Glutamatergic neuron (in vitro differentiated cells): ENCODE results near the gene KIF1A. TPM values are rescaled to one million over a fixed set of nuclear protein-coding genes. Genes with fewer than 3 reads are reported as not detected.
"Not testable (repeated sequence)": the region's sequence is repeated elsewhere in the genome, so short reads cannot be mapped to it uniquely, and the experiment has no call there.

Experiments used
- DNase-seq: peaks from one replicate; pipeline ENCODE4 v3.0.0; 2022
- H3K27ac Mint-ChIP-seq: one replicate; pipeline ENCODE4 v1.8.0; 2020; ENCODE audit warnings: mild to moderate bottlenecking, mixed read lengths, inconsistent platforms; ENCODE audit not compliant: unreplicated experiment
- H3K27me3 Mint-ChIP-seq: one replicate; pipeline ENCODE4 v1.8.0; 2020; ENCODE audit warnings: mild to moderate bottlenecking, moderate library complexity, mixed read lengths, inconsistent platforms; ENCODE audit not compliant: unreplicated experiment
- H3K36me3 Mint-ChIP-seq: one replicate; pipeline ENCODE4 v1.8.0; 2020; ENCODE audit warnings: mild to moderate bottlenecking, mixed read lengths, inconsistent platforms; ENCODE audit not compliant: unreplicated experiment
- H3K4me1 Mint-ChIP-seq: one replicate; pipeline ENCODE4 v1.8.0; 2020; ENCODE audit warnings: mild to moderate bottlenecking, low read depth, mixed read lengths, inconsistent platforms; ENCODE audit not compliant: unreplicated experiment
- H3K4me3 Mint-ChIP-seq: one replicate; pipeline ENCODE4 v1.8.0; 2020; ENCODE audit warnings: mild to moderate bottlenecking, mixed read lengths, inconsistent platforms; ENCODE audit not compliant: unreplicated experiment
- H3K9me3 Mint-ChIP-seq: one replicate; pipeline ENCODE4 v1.8.0; 2020; ENCODE audit warnings: mild to moderate bottlenecking, moderate library complexity, mixed read lengths, inconsistent platforms; ENCODE audit not compliant: unreplicated experiment
- total RNA-seq: library from RNA; stranded (reverse); fragmentation: NEBNext Ultra II Directional; extraction: Animal tissue kit (Norgen Biotek cat#: 25700); gene quantifications from one replicate; pipeline ENCODE4 v1.2.1, GENCODE V29; 2021; ENCODE audit not compliant: unreplicated experiment
- TF ChIP-seq, protein P1 (sequence below): fragments of 200-600 bp; sonication (generic); IDR thresholded peaks from one replicate; pipeline ENCODE4 v1.5.0; 2021; ENCODE audit not compliant: partially characterized antibody, unreplicated experiment

KIF1A gene
- total RNA-seq, 1 donor from 2014 or later: 439 TPM

DNA sequence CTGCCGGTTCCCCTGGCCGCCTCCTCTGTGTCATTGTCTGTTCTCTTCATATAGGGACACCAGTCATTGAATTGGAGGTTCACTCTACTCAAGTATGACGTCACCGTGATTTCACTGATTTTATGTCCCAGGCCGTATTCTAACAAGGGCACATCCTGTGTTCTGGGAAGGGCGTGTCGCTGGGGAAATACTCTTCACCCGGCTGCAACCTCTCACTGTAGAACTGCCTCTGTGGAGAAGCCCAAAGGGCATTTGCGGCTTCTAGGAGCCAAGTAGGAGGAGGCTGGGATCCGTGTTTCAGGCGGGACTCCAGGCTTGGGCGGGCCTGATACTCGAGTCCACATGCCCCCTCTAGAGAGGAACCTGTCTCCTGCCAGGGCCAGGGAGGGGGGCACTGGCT, 123.5 kb downstream of the KIF1A start:
- not testable (repeated sequence) for H3K27me3 Mint-ChIP-seq, H3K4me3 Mint-ChIP-seq, H3K9me3 Mint-ChIP-seq, DNase-seq, H3K27ac Mint-ChIP-seq, H3K36me3 Mint-ChIP-seq, H3K4me1 Mint-ChIP-seq

DNA sequence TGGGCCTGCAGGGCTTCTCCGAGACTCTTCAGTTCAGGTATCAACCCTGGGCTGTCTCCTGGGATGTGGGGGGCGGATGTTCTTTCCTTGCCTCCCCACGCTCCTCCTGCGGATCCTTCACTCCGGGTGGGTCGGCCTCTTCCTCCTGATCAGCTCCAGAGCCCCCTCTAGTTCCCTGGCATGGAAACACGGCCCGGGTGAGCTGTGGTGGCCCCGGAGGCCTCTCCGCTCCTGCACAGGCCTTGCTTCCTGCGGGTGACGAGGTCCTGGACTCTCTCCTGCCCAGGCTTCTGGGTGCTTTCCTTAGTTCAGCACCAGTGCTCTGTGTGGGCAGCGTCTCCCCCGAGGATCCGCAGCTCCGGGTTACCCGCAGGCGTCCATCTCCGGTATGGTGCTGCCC, 124.4 kb downstream of the KIF1A start:
- H3K36me3 Mint-ChIP-seq, H3K27ac Mint-ChIP-seq, H3K4me3 Mint-ChIP-seq, H3K4me1 Mint-ChIP-seq, H3K9me3 Mint-ChIP-seq, H3K27me3 Mint-ChIP-seq, DNase-seq: not testable (repeated sequence)

DNA sequence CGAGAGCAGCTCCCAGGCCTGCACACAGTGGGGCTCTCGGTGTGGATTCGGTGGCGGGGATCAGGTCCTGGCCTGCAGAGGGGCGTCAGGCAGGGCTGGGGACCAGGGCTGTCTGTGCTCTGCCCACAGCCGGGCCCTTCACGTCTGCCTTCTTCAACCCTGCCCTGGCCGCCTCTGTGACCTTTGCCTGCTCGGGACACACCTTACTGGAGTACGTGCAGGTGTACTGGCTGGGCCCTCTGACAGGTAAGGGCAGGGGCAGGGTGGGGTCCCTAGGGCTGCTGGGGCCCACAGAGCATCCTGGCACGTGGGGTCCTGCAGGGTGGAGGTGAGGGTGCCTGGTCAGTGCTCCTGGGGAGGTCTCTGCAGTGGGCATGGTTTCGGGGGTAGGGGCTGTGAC, 125.7 kb downstream of the KIF1A start:
- not testable (repeated sequence) for H3K9me3 Mint-ChIP-seq, H3K27ac Mint-ChIP-seq, DNase-seq, H3K4me1 Mint-ChIP-seq, H3K4me3 Mint-ChIP-seq, H3K36me3 Mint-ChIP-seq, H3K27me3 Mint-ChIP-seq

DNA sequence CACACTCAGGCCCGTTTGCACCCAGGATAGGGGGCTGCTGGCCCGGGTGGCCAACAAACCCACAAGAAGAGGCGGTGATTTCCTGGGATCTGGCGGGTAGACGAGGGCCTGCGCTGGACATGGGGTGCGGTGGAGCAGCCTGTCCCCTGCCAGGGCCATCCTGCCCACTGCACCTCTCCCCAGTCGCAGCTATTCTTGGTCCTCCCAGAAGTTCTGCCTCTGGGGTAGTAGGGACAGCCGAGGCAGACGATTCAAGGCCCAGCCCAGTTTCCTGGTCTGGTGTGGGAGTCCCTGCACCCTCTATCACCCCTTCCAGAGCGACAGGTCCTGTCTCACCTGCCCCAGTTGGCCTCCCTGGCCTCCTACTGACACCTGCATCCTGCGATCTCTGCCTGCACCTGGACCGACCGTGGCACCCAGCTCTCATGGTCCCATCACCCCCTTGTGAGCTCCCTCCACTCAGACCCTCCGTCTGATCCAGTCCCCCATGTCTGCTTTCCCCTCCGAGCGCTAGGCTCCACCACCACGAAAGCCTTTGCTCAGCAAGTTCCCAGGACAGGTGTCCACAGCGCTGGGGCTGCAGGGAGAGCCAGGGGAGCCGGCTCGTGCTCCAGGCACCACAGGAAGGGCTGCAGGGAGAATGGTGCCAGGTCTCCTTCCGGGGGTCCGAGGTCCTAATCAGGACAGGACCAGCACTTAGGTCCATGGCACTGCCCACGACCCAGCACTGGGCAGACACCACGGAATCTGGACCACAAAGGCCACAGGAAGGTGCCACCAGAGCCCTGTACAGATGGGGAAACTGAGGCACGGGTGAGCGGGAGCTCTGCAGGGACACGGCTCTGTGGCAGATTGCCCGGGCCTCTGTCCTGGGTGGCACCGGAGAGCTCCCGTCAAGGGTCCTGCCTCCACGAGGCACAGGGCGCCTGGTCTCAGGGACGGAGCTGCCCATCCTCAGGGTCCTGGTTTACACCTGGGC, 127.1 kb downstream of the KIF1A start:
- H3K27me3 Mint-ChIP-seq, DNase-seq, H3K4me3 Mint-ChIP-seq, H3K4me1 Mint-ChIP-seq, H3K9me3 Mint-ChIP-seq, H3K27ac Mint-ChIP-seq, H3K36me3 Mint-ChIP-seq: not testable (repeated sequence)

DNA sequence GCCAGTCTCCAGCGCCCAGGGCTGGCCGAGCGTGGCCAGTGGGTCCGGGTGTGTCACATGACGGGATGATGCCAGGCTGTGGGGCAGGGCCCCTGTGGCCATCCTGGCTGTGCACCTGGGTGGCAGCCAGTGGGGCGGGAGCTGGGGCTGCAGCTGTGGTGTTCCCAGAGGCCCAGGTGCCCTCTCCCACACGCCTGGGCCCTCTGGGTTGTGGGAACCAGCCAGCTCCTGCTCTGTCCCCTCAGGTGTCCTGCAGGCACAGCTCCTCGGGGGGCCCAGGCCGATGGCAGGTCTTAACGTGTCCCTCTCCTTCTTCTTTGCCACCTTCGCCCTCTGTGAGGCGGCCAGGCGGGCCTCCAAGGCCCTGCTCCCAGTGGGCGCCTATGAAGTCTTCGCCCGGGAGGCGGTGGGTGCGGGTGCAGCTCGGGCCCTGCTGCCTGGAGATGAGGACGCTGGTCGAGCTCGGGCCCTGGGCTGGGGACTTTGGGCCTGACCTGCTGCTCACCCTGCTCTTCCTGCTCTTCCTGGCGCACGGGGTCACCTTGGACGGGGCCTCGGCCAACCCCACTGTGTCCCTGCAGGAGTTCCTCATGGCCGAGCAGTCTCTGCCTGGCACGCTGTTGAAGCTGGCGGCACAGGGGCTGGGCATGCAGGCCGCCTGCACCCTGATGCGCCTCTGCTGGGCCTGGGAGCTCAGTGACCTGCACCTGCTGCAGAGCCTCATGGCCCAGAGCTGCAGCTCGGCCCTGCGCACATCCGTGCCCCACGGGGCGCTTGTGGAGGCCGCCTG, 128.2 kb downstream of the KIF1A start, which contains the start of gene AQP12A:
Gene AQP12A (plus strand): TSS at position 236 of the 790 bp plus-strand sequence. CDS start 48 bp downstream, at position 284.
- not testable (repeated sequence) for H3K27me3 Mint-ChIP-seq, H3K4me1 Mint-ChIP-seq, H3K27ac Mint-ChIP-seq, H3K9me3 Mint-ChIP-seq, H3K4me3 Mint-ChIP-seq, DNase-seq, H3K36me3 Mint-ChIP-seq

DNA sequence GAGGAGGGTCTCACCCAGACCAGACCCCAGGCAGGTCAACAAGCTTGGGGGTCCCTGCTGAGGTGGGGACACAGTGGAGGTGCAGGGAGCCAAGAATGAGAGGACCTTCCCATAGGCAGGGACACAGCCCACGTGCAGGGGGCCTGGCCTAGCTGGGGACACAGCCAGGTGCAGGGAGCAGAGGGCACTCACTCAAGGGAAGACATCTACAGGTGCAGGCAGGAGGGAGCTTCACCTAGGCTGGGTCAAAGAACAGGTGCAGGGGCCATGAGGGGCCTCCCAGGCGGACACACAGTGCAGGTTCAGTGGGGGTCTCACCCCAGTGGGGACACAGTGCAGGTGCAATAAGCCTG, 129.0 kb downstream of the KIF1A start:
- not testable (repeated sequence) for H3K9me3 Mint-ChIP-seq, H3K4me1 Mint-ChIP-seq, H3K36me3 Mint-ChIP-seq, DNase-seq, H3K4me3 Mint-ChIP-seq, H3K27me3 Mint-ChIP-seq, H3K27ac Mint-ChIP-seq

DNA sequence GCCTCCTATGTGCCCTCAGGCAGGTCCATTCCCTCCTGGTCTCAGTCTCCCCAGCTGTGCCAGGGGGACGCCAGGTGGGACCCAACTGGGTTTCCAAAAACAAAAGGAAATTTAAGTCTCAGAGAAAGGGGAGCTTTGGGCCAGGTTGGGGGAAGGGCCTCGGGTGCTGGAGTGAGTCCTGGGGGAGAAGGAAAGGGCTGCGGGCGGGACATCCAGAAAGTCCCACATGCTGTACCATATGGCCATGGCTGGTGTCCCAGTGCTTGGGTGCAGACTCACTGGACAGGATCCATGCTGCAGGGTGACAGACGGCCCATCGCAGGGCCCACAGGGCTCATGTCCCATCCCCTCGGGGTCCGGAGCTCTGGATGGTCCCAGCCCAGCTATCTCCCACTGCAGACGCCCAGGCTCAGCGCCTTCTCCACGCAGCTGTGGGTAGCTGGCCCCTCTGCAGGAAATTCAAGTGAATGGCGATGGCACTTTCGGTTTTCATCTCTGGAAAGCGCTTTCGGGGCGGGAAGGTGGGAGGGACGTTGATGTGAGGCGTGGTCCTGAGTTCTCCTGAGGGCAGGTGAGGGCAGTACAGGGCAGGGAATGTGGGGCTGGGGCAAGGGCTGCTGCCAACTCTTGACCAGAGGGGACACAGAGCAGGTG, 129.5 kb downstream of the KIF1A start:
- H3K4me3 Mint-ChIP-seq, H3K27ac Mint-ChIP-seq, H3K36me3 Mint-ChIP-seq, H3K4me1 Mint-ChIP-seq, DNase-seq, H3K9me3 Mint-ChIP-seq, H3K27me3 Mint-ChIP-seq: not testable (repeated sequence)

DNA sequence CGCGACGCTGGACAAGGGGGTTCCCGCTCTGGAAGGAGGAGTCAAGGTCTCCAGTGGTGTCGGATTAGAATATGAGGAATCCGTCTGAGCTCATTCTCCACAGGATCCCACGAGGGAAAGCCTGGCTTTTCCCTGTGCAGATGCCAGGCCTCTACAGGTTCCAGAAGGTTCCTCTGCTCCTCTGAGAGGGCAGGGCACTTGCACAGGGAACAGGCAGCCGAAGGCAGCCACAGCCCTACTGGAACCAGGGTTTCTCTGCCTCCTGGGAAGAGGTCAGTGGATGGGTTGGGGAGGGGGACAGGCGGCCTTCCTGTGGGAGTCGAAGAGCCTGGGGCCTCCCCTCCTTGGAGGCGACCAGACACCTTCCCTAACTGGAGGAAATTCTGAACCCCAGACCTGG, 130.0 kb downstream of the KIF1A start:
- Mint-ChIP-seq H3K27me3 (no peaks in the 10 kb centered on the region), H3K9me3 (no peaks in the 10 kb centered on the region), H3K4me1 (no peaks in the 10 kb centered on the region), H3K36me3 (no peaks in the 10 kb centered on the region), H3K27ac (no peak overlapping the region), H3K4me3 (no peak overlapping the region)
- DNase-seq: no peak
- TF ChIP-seq, protein P1, sequence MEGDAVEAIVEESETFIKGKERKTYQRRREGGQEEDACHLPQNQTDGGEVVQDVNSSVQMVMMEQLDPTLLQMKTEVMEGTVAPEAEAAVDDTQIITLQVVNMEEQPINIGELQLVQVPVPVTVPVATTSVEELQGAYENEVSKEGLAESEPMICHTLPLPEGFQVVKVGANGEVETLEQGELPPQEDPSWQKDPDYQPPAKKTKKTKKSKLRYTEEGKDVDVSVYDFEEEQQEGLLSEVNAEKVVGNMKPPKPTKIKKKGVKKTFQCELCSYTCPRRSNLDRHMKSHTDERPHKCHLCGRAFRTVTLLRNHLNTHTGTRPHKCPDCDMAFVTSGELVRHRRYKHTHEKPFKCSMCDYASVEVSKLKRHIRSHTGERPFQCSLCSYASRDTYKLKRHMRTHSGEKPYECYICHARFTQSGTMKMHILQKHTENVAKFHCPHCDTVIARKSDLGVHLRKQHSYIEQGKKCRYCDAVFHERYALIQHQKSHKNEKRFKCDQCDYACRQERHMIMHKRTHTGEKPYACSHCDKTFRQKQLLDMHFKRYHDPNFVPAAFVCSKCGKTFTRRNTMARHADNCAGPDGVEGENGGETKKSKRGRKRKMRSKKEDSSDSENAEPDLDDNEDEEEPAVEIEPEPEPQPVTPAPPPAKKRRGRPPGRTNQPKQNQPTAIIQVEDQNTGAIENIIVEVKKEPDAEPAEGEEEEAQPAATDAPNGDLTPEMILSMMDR: no peak
